Activated naive CD8-positive, alpha-beta T cell treated with anti-CD3 and anti-CD28 coated beads, Interleukin-2, amount 50 U/mL, for 24 hours (primary cell): ENCODE measurements around the gene PDE3B.

Source experiments
- ATAC-seq: fragments of 150-1000 bp; cut with Tn5 transposase; one replicate; pipeline ENCODE4 v1.10.0; 2021
- DNase-seq: peaks from one replicate; pipeline ENCODE4 v3.0.0; 2021
- H3K27ac Mint-ChIP-seq: one replicate; pipeline ENCODE4 v1.8.0; 2021; ENCODE audit warnings: mild to moderate bottlenecking, mixed read lengths
- H3K27me3 Mint-ChIP-seq: one replicate; pipeline ENCODE4 v1.8.0; 2021; ENCODE audit warnings: mixed read lengths
- H3K36me3 Mint-ChIP-seq: one replicate; pipeline ENCODE4 v1.8.0; 2021; ENCODE audit warnings: low read depth, mixed read lengths
- H3K4me1 Mint-ChIP-seq: one replicate; pipeline ENCODE4 v1.8.0; 2021; ENCODE audit warnings: mixed read lengths
- H3K4me3 Mint-ChIP-seq: one replicate; pipeline ENCODE4 v1.8.0; 2021; ENCODE audit warnings: mild to moderate bottlenecking, moderate library complexity, mixed read lengths
- H3K9me3 Mint-ChIP-seq: one replicate; pipeline ENCODE4 v1.8.0; 2021; ENCODE audit warnings: mixed read lengths

The PDE3B gene

DNA sequence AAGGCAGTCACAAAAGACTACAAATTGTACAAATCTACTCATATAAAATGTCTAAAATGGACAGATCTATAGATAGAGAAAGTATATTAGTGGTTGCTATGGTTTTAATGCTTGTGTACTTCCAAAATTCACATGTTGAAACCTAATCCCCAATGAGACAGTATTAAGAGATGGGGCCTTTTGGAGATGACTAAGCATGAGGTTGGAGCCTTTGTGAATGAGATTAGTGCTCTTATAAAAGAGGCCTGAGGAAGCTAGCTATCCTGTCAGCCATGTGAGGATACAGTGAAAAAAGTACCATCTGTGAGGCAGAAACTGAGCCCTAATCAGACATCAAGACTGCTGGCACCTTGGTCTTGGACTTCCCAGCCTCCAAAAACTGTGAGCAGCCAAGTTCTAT lies 165.9 kb downstream of the PDE3B start:
- peak; percentile 71 for ATAC-seq
- peaks cover 13% of the 10 kb centered on the region for H3K9me3 Mint-ChIP-seq
- H3K27ac Mint-ChIP-seq: peak overlapping the region; percentile 9
- H3K27me3 Mint-ChIP-seq: no peaks in the 10 kb centered on the region
- peaks cover 4% of the 10 kb centered on the region for H3K4me1 Mint-ChIP-seq
- peaks cover 67% of the 10 kb centered on the region for H3K36me3 Mint-ChIP-seq
- DNase-seq: no peak
- no peak overlapping the region for H3K4me3 Mint-ChIP-seq

DNA sequence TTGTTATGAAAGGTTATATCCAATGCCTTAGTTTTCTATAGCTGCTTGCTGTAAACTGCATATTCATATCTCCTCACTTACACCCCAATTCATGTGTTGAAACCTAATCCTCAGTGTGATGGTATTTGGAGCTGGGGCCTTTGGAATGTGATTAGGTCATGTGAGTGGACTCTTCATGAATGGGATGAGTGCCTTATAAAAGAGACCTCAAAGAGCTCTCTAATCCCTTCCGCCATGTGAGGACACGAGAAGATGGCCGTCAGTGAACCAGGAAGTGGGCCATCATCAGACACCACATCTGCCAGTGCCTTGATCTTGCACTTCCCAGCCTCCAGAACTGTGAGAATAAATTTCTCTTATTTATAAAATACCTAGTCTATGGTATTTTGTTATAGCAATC lies 169.2 kb downstream of the PDE3B start:
- Mint-ChIP-seq H3K4me1 (peaks cover 2% of the 10 kb centered on the region), H3K4me3 (no peak overlapping the region), H3K36me3 (peaks cover 42% of the 10 kb centered on the region), H3K27me3 (no peaks in the 10 kb centered on the region), H3K9me3 (peaks cover 5% of the 10 kb centered on the region), H3K27ac (no peak overlapping the region)
- ATAC-seq: no peak
- no peak for DNase-seq

DNA sequence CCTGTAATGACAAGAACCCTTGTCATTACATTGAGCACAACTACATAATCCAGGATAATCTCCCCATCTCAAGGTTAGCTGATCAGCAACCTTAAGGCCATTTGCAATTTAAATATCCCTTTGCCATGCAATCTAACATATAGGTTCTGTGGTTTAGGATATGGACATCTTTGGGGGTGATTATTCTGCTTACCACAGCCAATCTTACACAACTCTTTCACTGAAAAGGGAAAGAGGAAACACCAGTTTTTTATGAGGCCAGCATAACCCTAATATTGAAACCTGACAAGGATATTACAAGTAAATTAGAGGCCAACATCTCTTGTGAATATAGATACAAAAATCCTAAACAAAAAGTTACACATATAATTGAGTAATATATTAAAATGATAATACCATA lies 169.9 kb downstream of the PDE3B start:
- Mint-ChIP-seq H3K9me3 (peaks cover 5% of the 10 kb centered on the region), H3K36me3 (peaks cover 39% of the 10 kb centered on the region), H3K4me3 (no peak overlapping the region), H3K4me1 (peaks cover 2% of the 10 kb centered on the region), H3K27me3 (no peaks in the 10 kb centered on the region), H3K27ac (no peak overlapping the region)
- ATAC-seq (no peak), DNase-seq (no peak)

DNA sequence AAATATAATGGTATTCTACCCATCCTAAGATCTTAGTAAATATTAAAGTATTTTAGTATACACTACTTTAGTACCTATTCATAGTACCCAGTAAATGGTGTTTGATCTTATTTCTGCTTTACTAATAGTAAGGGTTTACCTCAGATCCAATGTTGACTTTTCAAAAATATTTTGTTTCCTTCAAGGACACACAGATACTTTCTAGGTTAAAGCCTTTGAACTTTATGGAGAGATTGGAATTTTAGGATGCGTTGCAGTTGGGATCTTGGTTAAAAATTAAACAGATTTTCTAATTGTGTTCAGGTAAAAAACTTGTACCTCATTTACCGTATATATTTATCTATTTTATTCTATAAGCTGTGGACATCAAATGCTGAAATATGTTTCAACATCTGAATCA lies 175.2 kb downstream of the PDE3B start:
- Mint-ChIP-seq H3K36me3 (peaks cover 39% of the 10 kb centered on the region), H3K27ac (no peak overlapping the region), H3K4me3 (no peak overlapping the region), H3K4me1 (no peaks in the 10 kb centered on the region), H3K9me3 (no peaks in the 10 kb centered on the region), H3K27me3 (no peaks in the 10 kb centered on the region)
- ATAC-seq: no peak
- DNase-seq: no peak

DNA sequence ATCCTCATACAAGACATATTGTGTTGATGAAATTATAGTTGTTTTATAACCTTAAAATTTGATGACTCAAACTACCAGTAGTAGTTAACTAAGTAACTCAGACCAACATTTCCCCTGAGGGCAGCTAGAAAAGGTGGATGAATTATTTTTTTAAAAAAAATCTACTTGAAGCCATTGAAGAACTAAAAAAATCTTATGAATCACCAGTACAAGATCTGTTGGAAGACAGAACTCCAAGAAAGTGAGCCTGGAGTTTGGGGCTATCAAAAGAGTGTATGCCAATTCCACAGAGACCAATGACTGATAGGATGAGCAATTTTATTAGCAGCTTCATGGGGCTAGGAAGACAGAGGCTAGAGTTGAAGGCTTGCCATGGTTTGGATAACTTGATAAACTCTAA lies 176.0 kb downstream of the PDE3B start:
- Mint-ChIP-seq H3K9me3 (peaks cover 5% of the 10 kb centered on the region), H3K4me1 (no peaks in the 10 kb centered on the region), H3K4me3 (no peak overlapping the region), H3K36me3 (peaks cover 46% of the 10 kb centered on the region), H3K27ac (no peak overlapping the region), H3K27me3 (no peaks in the 10 kb centered on the region)
- DNase-seq: no peak
- ATAC-seq: no peak

DNA sequence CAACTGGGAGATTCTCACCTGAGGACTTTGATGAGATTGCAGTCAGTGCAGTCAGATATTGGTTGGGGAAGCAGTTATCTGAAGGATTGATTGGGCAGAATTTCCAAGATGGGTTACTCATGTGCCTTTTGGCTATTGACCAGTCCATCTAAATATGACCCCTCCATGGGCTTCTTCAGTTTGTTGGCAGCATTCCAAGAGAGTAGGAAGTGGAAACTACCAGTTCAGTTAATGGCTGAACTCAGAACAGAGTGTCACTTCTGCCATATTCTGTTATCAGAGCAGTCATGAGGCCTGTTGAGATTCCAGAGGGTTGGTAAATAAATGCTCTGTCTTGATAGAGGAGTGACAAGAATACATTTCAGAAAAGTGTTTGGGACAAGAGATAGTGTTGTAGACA lies 177.4 kb downstream of the PDE3B start:
- no peak for ATAC-seq
- Mint-ChIP-seq H3K27ac (no peak overlapping the region), H3K27me3 (no peaks in the 10 kb centered on the region), H3K36me3 (peaks cover 54% of the 10 kb centered on the region), H3K4me1 (no peaks in the 10 kb centered on the region), H3K4me3 (no peak overlapping the region), H3K9me3 (peaks cover 18% of the 10 kb centered on the region)
- DNase-seq: no peak

DNA sequence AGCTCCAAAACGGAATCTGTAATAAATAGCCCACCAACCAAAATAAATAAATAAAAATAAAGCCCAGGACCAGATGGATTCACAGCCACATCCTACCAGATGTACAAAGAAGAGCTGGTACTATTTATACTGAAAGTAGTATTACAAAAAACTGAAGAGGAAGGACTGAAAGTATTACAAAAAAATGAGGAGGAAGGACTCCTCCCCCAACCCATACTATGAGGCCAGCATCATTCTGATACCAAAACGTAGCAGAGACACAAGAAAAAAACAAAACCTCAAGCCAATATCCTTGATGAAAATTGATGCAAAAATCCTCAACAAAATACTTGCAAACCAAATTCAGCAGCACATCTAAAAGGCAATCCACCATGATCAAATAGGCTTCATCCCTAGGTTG lies 183.0 kb downstream of the PDE3B start:
- ATAC-seq: no peak
- no peak overlapping the region for H3K27ac Mint-ChIP-seq
- no peak overlapping the region for H3K4me3 Mint-ChIP-seq
- DNase-seq: no peak
- peaks cover 4% of the 10 kb centered on the region for H3K4me1 Mint-ChIP-seq
- peaks cover 50% of the 10 kb centered on the region for H3K9me3 Mint-ChIP-seq
- H3K36me3 Mint-ChIP-seq: peaks cover 52% of the 10 kb centered on the region
- H3K27me3 Mint-ChIP-seq: no peaks in the 10 kb centered on the region

DNA sequence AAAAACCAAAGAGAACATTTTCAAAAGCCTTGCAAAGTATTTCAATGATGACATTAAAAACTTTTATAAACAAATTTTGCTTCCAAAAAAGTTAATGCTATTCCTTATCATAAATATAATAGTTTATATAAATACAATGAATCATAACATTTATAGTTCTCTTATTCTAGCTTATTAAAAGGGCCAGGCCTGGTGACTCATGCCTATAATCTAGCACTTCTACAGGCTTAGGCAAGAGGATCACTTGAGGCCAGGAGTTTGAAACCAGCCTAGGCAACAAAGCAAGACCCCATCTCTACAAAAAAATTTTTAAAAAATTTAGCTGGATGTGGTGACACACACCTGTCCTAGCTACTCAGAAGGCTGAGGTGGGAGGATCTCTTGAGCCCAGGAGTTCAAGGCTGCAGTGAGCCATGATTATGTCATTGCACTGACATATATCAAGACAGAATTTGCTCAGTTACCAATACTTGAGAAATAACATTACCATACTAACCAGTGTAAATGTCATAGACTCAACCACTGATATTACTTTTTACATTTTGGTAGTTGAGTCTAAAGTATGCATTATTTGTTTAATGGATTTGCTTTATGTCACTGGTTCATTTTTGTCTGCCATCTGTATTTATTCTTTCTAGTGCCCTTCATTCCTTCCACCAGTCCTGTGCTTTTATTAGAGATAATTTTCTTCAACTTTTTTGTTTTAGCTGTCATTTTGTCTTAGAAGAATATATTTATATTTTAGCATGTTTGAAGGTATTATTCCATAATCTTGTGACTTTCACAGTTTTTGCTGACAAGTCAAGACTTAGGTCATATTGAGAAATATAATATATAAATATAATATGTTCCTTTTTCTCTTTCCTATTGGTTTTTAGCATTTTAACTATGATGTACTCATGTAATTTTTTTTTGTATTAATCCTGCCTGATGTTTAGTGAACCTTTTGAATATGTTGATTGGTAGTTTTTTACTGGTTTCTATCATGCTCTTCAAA lies 192.2 kb downstream of the PDE3B start:
- Mint-ChIP-seq H3K27ac (no peak overlapping the region), H3K36me3 (peaks cover 39% of the 10 kb centered on the region)

DNA sequence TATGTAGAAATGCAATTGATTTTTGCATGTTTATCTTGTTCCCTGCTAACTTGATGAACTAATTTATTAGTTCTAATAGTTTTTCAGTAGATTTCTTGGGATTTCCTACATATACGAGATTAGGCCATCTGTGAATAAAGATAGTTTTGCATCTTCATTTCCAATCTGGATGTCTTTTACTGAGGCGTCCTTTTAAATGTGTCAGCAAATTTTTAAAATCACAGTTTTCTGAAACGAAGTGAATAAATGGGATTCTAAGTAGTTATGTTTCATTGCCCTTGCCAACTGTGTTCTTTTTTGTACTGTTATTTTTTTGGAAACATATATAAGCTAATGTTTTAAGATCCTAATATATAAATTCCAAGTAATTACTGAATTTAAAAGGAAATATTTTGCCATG lies 198.4 kb downstream of the PDE3B start:
- Mint-ChIP-seq H3K36me3 (peaks cover 47% of the 10 kb centered on the region), H3K4me3 (no peak overlapping the region), H3K9me3 (peaks cover 5% of the 10 kb centered on the region)

More for the DNA sequence above, 192.2 kb downstream of the PDE3B start:
- Mint-ChIP-seq H3K27me3 (no peaks in the 10 kb centered on the region), H3K9me3 (no peaks in the 10 kb centered on the region), H3K4me1 (peaks cover 3% of the 10 kb centered on the region), H3K4me3 (no peak overlapping the region)
- ATAC-seq: no peak
- no peak for DNase-seq

DNA sequence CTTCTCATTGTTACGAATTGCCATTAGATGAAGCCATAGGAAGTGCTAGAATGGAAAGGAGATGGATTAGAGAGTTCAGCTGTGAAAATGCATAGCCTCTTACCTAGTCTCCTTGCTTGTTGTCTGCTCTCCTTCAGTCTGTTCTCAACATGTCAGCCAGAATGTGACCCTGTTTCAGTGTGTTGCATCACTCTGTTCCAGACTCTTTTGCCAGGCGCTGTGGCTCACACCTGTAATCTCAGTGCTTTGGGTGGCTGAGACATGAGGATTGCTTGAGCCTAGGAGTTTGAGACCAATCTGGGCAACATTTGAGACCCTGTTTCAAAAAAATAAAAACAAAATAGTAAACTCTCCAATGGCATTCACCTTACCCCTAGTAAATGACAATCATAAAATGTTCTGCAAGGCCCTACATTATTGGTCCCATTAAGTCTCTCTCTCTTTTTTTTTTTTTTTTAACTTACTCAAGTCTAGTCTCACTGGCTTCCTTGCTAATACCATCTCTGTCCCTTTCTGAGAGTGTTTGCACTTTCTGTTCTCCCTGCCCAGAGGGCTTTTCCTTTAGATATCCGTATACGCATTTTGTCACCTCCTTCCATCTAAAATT lies 209.1 kb downstream of the PDE3B start:
- no peak for DNase-seq
- peak; percentile 33 for ATAC-seq
- peak overlapping the region; percentile 12 for H3K27ac Mint-ChIP-seq

More for the DNA sequence above, 198.4 kb downstream of the PDE3B start:
- H3K27ac Mint-ChIP-seq: no peak overlapping the region
- no peak for DNase-seq
- H3K27me3 Mint-ChIP-seq: no peaks in the 10 kb centered on the region
- H3K4me1 Mint-ChIP-seq: no peaks in the 10 kb centered on the region
- no peak for ATAC-seq

DNA sequence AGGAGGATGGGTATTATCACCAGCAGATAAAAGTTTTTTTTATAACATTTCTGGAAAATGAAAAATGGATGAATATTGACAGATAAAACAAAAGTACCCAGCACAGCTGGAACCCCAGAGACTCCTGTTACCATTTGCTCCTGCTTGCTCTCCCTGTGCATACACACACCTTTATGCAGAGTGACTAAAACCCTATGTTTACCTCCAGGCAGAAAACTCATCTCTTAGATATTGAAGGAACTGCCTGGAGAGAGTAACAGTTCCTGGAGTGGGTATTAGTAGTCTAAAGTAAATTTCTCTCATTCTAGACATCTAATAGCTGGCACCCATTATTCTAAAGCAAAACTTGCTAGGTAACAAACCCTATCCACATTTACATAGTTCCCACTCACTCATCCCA lies 210.5 kb downstream of the PDE3B start:
- ATAC-seq (no peak), DNase-seq (no peak)
- Mint-ChIP-seq H3K4me3 (no peak overlapping the region), H3K9me3 (peaks cover 10% of the 10 kb centered on the region), H3K27ac (no peak overlapping the region), H3K27me3 (no peaks in the 10 kb centered on the region), H3K4me1 (peaks cover 17% of the 10 kb centered on the region), H3K36me3 (peaks cover 50% of the 10 kb centered on the region)

More for the DNA sequence above, 209.1 kb downstream of the PDE3B start:
- Mint-ChIP-seq H3K4me3 (no peak overlapping the region), H3K27me3 (no peaks in the 10 kb centered on the region), H3K9me3 (peaks cover 10% of the 10 kb centered on the region), H3K4me1 (peaks cover 15% of the 10 kb centered on the region), H3K36me3 (peaks cover 52% of the 10 kb centered on the region)

DNA sequence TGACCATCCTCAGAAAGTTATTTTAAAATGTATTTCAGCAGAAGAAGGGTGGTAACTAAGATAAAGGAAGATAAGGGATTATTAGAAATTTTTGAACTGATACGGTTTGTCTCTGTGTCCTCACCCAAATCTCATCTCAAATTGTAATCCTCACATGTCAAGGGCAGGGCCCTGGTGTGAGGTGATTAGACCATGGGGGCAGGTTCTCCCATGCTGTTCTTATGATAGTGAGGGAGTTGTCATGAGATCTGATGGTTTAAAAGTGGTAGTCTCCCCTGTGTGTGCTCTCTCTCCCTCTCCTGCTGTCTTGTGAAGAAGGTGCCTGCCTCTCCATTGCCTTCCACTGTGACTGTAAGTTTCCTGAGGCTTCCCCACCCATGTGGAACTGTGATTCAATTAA lies 212.3 kb downstream of the PDE3B start:
- Mint-ChIP-seq H3K9me3 (peaks cover 10% of the 10 kb centered on the region), H3K4me1 (peaks cover 17% of the 10 kb centered on the region), H3K27me3 (no peaks in the 10 kb centered on the region), H3K4me3 (no peak overlapping the region), H3K36me3 (peaks cover 51% of the 10 kb centered on the region), H3K27ac (no peak overlapping the region)
- DNase-seq: no peak
- ATAC-seq: no peak

DNA sequence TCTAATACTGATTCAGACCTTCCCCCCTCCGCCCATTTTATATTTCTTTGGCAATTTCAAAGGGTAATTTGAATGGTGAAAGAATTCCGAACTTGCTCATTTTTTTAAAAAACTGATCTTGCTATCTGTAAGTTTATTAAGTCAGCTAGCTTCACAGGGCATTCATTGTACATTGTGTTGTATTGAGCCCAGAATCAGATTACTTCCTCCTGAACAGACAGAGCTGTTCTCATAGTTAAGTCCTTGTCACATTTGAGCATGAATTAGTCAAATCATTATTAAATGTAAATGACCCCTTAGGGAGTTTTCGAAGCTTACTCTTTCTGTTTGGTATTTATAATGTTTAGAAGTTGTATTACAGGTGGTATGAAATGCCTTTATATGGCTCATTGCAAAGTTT lies 214.0 kb downstream of the PDE3B start:
- Mint-ChIP-seq H3K9me3 (peaks cover 10% of the 10 kb centered on the region), H3K27ac (no peak overlapping the region), H3K4me3 (no peak overlapping the region), H3K27me3 (no peaks in the 10 kb centered on the region), H3K36me3 (peaks cover 56% of the 10 kb centered on the region), H3K4me1 (peaks cover 17% of the 10 kb centered on the region)
- no peak for ATAC-seq
- DNase-seq: no peak

DNA sequence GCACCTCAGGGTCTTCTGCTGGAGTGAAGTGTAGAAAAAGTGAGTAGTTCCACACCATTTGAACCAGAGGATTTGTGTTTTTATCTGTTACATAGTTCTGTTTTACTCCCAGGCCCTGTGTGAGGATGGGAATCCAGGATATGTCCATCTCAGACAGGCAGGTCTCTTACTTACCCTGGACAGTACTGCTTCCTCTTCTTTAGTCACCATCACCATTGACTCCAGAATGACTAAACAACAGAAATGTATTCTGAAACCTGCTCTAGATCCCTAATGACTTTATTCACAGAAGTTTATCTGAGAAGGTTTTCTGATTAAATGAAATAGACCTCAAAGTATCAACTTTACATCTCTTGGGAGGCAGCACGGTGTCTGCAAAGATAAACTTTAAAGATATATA lies 214.8 kb downstream of the PDE3B start:
- peaks cover 57% of the 10 kb centered on the region for H3K36me3 Mint-ChIP-seq
- H3K4me1 Mint-ChIP-seq: peaks cover 17% of the 10 kb centered on the region

DNA sequence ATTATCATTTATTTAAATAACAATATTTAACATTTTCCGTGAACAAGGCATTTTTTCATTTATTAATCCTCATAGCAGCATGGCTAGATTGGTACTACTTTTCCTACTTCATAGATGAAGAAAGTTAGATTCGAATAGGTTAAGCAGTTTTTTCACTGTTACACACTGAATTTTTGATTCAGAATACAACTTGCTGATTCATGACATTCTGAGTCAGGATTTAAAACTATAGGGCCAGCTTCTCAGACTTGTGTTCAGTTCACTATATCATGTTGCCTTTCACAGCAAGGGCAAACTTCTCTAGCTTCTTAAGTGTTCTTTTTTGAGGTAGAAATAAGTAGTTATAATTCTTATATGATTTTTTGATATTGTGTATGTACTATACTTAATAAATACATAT lies 216.9 kb downstream of the PDE3B start:
- H3K36me3 Mint-ChIP-seq: peaks cover 60% of the 10 kb centered on the region
- H3K27me3 Mint-ChIP-seq: no peaks in the 10 kb centered on the region
- peaks cover 18% of the 10 kb centered on the region for H3K9me3 Mint-ChIP-seq
- peaks cover 17% of the 10 kb centered on the region for H3K4me1 Mint-ChIP-seq
- no peak overlapping the region for H3K4me3 Mint-ChIP-seq
- H3K27ac Mint-ChIP-seq: no peak overlapping the region
- ATAC-seq: no peak
- no peak for DNase-seq

More for the DNA sequence above, 214.8 kb downstream of the PDE3B start:
- ATAC-seq (no peak), DNase-seq (no peak)
- Mint-ChIP-seq H3K27ac (no peak overlapping the region), H3K27me3 (no peaks in the 10 kb centered on the region), H3K9me3 (peaks cover 14% of the 10 kb centered on the region), H3K4me3 (no peak overlapping the region)
